HG02623 (cell line): Measurements from ENCODE around the gene FRMD4A.

Experiments used
- ATAC-seq: cut with Tn5 transposase; IDR thresholded peaks from one replicate; pipeline ENCODE4 v1.9.1; 2021; ENCODE audit warnings: moderate library complexity; ENCODE audit not compliant: unreplicated experiment

FRMD4A gene

DNA sequence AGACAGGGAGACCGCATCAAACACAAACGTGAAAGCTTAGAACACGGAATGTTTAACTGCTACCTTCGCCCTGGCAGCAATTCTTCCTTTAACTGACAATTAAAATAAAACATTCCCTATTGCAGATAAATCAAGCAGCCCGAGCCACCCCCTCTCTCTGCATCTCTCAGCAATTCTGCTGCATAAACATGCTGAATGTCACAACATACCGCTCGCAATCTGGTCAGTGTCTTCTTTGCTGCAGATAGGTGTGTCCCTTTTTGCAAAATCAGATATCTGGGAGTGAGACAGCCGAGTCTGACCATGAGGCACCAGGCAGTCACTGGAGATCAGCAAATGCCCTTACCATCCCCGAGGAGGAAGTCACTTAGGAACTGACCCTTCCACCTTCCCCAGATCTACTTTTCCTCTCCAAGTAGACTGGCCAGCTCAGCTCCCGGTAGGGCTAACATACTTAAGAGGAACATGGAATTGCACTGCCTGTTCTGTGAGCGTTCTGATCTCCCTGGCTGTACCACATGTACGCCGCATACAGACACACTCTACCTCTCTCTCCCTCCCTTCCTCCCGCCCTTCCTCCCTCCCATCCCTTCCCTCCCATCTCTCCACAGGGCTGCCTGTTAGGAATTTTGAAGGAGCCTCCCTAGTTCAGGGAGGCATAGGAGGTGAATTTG is at the start of gene FRMD4A:
TSS of gene FRMD4A (minus strand) at position 537 of the 674 bp plus-strand sequence.
- no peak for ATAC-seq

DNA sequence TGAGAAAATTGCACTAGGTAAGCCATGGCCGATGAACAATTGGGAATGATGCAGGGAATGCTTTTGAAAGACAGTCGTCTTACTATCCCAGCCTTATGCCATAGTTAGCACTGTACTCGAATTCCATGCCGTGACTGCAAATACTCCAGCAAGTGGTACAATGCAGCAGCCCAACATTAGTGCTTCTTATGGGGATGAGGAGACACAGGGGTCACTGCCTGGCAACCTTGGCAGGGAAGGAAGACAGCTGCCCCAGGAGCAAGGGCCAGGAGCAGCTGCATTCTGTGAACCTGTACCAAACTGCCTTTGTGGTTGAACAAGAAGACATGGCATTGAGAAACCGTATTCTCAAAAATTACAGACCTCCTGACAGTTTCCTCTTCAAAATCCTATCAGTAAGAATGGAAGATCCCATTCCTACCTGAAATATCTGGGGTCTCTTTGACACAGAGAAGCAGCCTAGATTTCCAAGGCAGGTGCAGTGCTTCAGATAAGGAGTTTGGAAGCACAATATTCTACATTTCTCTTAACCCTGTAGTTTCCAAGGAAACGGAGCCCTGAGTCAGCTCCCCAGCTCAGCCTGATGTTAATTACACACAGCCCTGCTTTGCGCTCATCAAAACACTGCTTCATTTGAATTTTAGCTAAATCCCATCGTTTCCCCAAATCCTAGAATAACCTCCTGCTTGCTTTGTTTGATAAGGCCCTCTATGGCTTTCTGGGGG is 49.0 kb upstream of the FRMD4A start:
- no peak for ATAC-seq

DNA sequence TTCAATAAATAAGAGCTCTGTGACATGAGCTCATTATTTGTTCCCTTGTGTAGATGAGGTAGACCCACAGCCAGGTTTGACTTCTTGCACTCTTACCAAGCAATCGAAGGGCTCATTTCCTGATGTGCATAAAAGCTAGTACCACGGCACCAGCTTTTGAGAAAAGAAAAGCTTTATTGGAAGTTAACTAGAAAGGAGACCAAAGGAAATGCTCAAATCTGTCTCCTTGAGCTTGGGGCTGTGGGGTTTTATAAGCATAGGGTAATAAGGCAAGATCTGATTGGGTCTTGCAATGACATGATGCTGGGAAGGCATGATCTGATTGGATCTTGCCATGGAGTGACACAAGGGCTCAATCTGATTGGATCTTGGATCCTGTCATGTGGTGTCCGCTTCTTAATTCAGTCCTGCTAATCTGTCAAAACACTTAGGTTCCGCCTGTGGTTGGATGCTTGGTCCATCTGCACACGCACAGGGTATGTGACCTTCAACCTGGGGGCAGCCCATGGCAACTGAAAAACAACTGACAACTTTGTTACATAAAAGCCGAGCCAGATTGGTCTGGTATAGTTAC is 47.8 kb upstream of the FRMD4A start:
- ATAC-seq: no peak

DNA sequence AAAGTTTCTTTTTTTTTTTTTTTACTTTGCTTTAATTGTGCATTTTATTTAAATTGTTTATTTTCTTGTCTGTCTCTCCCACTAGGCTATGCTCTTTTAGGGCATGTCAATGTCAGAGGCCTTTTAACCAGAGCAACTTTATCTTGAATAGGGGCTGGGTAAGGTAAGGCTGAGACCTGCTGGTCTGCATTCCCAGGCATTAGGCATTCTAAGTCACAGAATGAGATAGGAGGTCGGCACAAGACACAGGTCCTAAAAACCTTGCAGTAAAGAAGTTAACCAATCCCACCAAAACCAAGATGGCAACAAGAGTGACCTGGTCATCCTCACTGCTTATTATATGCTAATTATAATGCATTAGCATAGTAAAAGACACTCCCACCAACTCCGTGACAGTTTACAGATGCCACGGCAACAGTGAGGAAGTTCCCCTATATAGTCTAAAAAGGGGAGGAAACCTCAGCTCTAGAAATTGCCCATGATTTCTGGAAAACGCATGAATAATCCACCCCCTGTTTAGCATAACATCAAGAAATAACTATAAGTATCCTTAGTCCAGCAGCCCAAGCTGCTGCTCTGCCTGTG is 47.0 kb upstream of the FRMD4A start:
- no peak for ATAC-seq

DNA sequence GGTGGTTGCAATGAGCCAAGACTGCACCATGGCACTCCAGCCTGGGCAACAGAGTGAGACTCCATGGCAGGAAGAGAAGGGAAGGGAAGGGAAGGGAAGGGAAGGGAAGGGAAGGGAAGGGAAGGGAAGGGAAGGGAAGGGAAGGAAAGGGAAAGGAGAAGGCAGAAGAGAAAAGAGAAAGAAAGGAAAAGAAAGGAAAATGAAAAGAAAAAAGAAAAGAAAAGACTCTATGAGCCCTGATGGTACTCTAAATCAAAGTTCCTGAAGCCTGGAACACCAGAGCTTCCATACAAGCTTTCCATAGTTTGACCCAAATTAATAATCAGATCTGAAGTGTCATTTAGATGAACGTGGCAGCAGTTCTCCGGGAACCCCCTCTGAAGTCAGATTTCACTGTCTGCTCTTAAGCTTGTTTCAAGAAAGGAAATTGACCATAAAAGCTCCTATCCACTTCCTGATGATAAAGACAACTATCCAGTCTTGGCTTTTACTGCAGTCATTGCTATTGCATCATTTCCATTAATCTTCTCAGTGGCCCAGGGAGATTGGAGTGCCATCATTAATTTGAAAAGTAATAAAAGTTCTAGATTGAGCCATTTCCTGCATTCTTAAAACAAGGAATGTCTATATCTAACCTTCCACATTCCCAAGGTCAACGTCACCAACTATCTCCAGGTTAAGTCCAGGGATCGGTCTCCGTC is 44.2 kb upstream of the FRMD4A start:
- ATAC-seq: no peak

DNA sequence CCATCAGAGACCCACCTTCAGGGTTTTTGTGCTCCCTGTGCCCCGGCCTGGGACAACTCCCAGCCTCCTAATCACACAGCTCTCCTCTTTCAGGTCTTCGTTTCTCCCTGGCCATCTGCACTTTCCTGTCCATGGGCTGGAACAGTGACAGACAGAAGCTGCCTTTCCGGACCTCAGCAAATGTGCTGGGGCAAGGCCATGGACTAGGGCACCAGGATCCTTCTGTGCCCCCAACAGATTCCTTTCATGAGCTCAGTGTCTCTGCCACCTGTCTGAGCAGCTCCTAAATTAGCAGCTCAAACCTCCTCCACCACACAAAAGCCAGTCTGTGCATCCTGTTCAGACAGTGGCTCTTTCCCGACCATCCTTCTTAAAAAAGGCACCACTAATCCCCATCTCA is 41.9 kb upstream of the FRMD4A start:
- no peak for ATAC-seq

DNA sequence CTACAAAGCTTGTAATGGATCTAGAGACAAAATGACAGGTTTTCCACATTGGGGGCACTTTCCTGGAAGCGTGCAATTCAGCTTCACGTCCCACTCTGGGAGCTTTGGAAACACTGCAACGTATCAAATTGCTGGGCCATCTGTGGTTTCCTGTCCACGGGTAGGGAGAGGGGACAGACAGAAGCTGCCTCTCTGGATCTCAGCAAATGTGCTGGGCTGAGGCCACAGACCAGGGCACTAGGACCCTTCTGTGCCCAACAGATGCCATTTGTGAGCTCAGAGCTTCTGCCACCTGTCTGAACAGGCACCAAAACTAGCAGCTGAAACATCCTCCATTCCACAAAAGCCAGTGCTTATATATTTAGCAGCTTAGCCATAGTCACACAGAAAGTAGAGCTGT is 40.9 kb upstream of the FRMD4A start:
- ATAC-seq: no peak

DNA sequence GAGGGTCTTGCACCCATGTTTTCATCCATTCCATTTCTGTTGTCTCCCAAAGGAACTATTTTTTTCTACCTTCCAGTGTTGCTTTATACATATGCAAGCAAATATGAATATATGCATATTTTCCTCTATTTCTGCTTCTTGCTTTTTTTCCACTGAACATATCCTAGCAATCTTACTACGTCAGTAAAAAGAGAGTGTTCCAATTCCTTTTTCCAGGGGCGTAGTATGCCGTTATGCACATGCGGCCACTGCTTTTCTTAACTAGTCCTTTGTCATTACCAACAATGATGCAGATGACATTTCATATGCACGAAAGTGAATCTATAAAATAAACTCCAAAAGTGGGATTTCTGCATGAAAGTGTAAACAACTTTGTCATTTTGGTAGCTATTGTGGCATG is 40.2 kb upstream of the FRMD4A start:
- ATAC-seq: no peak

DNA sequence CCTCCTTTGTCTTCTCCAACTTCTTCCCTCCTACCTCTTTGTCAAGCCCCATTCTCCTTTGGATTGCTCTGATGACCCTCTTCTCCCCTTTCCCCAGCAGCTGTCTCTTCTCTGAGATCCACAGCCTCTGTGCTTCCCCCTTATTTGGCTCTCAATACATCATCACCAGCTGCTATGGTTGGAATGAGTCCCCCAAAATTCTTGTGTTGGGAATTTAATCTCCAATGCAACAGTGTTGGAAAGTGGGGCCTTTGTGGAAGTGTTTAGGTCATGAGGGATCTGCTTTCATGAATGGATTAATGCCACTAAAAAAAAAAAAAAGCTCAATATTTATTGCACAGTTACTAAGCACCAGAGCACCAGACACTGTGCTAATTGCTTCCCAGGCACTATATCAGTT is 39.2 kb upstream of the FRMD4A start:
- ATAC-seq: no peak

DNA sequence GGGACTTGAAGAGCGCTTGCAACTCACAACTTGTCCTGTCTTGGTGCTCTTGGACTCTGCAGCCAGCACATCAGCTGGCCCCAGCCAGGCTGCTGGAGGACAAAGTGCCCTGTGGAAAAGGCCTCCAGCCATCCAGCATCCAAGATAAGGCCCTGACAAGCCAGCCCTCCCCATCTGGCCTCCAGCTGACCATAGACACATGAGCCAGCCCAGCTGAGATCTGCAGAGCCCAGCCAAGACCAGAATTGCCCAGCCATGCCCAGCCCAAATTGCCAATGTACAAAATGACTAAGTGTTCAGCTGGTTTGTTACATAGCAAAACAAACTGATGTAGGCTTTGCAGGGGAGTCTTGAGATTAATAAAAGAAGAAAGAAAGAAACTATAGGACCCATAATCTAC is 36.0 kb upstream of the FRMD4A start:
- ATAC-seq: no peak

DNA sequence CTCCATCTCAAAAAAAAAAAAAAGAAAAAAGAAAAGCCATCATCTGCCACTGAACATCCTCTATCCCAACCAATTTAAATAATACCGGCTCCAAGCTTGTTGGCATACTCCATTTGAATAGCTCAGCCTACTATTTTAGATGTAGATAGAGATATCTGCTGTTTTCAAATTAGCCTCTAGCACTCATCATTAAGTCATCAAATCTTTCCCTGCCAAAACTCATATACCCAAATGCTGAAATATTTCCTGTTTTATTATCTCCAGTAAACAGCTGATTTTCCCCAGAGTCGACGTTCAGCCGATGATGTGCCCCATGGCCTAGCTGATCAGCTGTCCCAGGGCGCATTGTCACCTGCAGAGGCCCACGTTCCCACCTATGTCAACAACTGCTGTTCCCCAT is 34.5 kb upstream of the FRMD4A start:
- ATAC-seq: no peak

DNA sequence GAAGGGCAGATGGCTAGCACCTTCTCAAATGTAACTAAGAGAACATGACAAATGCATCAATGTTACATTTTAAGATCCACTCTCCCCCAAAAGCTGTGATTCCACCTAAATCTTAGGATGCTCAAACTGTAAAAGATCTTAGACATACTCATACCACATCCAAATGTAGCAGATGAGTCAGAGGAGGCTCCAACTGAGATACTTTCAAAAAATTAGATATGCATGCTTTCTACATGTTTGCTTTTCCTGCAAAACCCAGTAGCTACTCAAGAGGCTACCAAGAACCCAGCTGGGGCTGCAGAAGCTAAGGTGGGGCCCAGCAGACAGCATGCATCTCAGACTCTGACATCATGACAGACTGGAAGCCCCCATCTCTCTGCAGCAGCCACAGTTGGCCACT is 31.4 kb upstream of the FRMD4A start:
- ATAC-seq: no peak

DNA sequence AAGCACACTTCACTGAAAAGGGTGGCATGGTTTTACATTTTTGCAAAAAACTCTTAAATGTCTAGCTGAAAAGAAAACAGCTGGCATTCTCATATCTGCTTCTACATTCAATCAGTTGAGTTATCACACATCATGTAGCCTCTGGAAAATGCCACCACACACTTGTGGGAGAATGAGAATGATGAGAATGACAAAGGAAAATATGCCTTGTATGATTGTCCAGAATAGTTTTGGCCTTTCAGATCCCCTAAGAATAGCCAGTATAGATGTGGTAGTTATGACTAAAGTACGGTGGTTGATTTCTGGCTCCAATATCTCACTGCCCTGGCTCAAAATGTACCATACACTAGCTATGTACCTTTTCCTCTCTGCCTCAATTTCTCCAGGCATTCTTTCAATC is 30.2 kb upstream of the FRMD4A start:
- ATAC-seq: no peak

DNA sequence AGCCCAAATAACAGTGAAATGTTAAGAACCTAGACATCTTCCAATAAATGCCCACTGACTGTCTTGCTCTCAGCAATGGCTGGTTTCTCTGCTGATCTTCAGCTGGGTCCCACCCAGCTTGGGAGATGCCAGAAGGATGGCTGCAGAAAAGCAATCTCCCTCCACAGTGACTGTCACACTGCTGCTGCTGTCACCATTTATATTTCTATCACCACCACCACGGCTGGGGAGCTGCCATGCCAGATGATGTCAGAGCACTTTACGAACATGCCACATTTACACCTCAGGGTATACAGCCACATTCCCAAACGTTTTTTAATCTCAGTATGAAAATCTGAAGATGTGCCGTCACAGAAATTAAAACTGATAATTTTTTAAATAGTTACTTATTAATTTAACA is 29.8 kb upstream of the FRMD4A start:
- ATAC-seq: no peak

DNA sequence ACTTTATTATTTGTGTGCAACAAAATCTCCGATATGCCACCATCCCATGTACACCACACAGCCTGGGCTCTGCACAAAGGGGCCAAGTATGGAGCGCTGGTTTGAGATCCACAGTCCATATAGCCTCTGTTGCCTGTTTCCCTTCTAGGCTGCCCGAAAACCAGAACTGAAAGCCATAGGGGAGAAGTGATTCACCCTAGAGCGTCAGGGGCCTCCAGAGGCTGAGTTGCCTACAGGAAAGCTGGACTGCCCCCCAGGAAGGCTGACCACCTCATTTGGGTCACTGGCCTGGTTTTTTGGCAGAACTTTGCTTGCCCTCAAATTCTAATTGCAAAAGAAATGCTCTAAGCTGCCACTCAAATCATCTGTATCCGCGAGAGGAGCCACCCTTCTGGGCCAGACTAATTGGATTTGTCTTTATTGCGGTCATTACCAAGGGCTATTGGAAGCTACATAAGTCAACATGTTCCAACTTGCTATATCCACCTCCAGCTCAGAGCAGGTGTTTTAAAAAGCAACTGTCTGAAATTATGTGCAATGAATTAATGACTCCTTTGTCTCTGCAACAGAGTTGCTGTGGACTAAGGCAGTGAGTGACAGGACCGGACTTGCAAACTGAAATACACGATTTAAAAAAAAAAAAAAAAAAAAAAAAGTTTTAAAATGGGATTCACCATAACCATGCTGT is 28.3 kb upstream of the FRMD4A start:
- ATAC-seq: no peak

DNA sequence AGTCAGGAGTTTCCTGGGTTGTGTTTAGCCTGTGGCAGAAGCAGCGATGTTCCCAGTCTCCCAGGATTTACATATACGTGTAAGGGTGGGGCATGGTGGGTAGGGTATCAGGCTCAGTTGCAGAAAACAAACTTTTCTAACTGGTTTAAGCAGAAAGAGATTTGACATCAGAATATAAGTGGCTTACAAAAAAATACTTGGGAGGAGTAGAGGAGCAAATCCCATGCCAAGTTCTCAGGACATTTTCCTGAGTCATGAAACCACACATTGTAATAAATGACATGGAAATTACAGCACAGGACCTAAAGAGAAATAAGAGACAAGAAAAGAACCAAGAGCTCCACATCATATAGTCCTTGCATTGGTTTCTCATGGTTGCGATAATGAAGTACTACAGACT is 26.2 kb upstream of the FRMD4A start:
- ATAC-seq: no peak

DNA sequence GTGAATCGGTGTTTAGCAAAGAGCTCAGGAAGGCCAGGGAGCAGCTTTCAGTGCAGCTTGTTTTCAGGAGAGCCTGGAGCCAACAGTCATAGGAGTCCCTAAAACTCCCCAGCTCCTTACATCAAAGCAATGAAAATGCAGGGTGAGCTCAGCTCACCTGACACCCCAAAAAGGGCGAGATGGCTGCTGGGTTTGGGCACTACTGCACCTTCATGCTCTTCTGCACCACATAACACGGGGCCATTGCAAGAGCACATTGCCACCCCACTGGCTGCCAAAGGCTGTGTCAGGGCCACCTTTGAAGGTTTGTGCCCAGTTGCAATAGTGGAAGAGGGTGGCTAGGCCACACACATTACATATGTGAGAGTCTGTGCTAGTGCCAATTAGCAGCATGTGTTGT is 25.0 kb upstream of the FRMD4A start:
- no peak for ATAC-seq

DNA sequence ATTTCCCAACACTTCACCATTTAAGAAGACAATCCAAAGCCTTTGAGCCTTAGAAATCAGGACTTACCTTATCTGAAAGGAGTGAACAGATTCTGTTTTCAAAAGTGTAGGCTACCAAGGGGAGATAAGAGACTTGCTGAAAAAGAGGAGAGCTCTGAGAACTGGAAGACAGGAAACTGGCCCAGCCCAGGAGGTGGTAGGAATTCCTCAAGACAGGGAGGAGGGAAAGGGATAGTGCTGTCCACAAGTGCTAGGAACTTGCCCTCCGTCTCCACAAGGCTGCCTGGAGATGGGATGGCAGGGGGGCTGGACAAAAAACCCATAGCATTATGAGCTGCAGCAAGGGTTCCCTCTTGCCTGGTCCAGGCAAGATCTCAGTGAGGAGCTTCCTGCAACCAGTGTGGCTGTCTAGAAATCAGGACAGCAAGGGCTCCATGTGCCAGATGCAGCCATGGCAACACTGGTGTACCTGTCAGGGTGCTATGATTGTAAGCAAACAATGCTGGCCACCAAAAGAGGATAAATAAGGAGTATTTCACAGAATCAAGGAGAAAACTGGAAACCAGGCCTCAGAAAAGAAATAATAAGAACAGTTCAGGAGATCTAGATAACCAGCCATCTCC is 22.7 kb upstream of the FRMD4A start:
- ATAC-seq: no peak

DNA sequence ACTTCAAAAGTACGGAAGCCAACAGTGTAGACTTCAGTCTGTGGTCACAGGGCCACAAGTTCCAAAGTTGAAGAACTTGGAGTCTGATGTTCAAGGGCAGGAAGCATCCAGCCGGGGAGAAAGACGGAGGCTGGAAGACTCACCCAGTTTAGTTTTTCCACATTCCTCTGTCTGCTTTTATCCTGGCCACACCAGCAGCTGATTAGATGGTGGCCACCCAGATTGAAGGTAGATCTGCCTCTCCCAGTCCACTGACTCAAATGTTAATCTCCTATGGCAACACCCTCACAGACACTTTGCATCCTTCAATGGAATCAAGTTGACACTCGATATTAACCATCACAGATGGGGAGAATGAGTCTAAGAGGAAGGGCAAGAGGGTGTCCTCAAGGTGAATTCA is 19.3 kb upstream of the FRMD4A start:
- no peak for ATAC-seq

DNA sequence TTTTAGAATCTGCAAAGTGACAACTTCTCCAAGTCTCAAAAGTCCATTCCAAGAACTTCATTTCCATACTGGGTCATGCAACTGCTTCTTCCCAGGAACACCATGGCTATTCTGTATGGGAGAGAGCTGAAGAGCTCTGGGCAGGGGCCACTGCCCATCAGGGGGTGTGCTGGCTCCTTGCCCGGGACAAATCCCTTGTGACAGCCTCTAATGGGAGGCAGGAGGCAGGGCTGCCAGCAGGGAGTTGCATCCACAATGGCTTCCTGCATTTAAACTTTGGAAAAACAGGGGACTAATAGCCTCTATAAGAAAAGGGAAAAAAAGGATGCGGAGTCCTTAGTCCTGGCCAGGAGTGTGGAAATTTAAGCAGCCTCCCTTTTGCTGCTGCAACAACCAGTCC is 18.4 kb upstream of the FRMD4A start:
- ATAC-seq: no peak

DNA sequence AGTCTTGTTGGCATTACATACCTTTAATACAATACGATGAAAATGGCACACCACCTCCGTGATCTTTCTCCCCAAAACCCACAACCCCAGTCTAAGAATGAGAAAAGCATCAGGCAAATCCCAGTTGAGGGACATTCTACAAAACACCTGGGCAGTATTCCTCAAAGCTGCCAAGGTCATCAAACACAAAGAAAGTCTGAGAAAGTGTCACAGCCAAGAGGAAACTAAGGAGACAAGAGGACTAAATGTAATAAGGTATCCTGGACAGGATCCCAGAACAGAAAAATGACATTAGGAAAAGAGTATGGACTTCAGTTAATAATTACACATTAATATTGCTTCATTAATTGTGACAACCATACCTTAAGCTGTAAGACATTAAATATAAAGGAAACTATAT is 14.5 kb upstream of the FRMD4A start:
- ATAC-seq: no peak
